Skin of body (tissue), 2 donors: ENCODE data around the gene MBNL1. TPM values are rescaled to one million over a fixed set of nuclear protein-coding genes. Genes with fewer than 3 reads are reported as not detected.
A peak's percentile ranks its signal among the peaks of the same experiment; 100 is the strongest.

Source experiments
- DNase-seq: peaks from one replicate; lab custom pipeline; 2025; lab: John Stamatoyannopoulos, UW
- total RNA-seq: library from RNA; depleted of rRNA; stranded (reverse); fragments of >200 nt; gene quantifications from one replicate; pipeline ENCODE4 v1.2.3, GENCODE V29; 2014

MBNL1 gene
- total RNA-seq, 1 donor from 2014 or later, result 142 TPM

GRCh38 chr3:152271501-152272236 is 2.9 kb downstream of the MBNL1 start:
- no peak for DNase-seq

DNA sequence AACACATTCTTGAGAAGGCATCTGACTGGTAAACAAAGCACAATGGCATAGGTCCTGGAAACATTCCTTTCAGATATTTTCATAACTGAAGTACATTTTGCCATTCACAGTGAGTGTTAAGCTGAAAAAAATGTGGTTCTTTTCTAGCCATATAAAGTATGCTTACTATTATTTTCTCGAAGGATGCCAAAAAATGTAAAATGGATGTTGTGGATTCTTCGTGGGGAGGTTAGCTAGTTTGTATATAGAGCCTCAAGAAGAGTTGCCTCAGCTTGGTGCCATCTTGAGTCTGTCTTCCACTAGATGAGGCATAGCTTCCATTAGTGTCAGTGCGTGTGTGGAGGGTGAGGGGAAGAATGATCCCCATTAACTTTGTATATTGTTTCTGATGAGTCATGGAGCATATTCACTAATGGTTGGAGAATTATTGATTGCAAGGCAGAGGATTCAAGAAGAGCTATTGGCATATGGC is 4.1 kb downstream of the MBNL1 start:
- DNase-seq, result no peak

- no peak for DNase-seq
Measured at GRCh38 chr3:152276681-152277080, 8.0 kb downstream of the MBNL1 start.

DNA sequence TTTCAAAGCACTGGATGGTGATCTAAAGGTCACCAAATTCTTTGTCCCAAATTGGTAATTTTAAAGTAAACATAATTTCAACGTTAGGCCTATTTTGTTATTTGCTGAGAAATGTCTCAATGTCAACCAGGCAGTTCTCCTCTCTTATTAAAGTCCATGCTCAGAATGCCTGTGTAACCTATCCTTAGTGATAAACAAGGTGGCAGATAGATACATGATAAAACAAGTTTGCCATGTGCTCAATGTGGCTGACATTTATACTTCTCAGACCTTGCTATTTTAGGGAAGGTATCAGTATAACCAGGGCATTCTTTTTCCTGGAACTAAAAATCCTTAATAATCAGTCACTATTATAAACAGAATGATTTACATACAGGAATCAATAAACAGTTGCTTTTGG is 8.5 kb downstream of the MBNL1 start:
- DNase-seq, result no peak

DNA sequence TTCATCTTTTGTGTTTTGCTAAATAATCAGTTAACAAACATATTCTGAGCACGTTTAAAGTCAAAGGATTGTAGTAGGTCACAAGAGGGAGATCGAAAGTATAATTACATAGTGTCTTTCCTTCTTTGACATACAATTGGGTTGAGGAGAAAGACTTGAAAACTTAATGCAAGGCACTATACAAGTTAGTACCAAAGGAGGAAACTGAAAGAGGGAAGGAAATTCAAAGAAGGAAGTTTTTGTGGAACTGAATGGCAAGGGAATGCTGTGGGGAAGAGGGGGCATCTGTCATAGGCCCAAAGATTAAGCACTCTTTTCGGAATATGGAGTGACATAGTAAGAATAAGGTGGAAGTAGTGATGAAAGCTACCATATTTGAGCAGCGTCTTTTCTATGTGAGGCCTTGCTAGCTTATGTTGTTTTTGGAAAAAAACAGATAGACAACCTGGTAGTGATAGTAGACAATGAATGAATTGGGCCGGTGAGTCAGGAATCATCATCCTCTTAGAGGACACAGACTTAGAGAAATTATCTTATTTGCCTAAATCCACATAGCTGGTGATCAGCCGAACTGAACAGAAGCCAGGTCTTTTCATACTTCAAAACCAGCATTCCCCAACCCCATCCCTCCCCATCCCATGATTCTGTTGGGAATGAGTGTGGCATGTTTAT is 10.2 kb downstream of the MBNL1 start:
- no peak for DNase-seq

GRCh38 chr3:152279479-152279878 is 10.8 kb downstream of the MBNL1 start:
- DNase-seq, result no peak

DNA sequence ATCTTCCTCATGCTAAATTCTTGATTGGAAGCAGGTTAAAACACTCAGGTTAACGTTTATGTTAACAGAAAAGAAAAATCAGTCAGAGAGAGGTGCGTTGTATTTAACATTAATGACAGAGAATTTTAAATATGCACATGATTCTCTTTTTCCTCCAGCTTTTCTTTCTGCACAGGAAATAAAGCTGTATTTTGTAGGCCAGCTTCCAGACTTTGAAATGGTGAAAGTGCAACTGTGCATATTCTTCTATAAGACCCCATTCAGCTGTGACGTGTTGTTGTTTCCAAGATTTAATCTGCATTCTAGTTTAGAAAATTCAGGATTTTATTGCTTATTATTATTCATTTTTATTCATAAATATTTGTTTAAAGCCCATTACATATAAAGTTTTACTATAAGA is 11.8 kb downstream of the MBNL1 start:
- no peak for DNase-seq

DNA sequence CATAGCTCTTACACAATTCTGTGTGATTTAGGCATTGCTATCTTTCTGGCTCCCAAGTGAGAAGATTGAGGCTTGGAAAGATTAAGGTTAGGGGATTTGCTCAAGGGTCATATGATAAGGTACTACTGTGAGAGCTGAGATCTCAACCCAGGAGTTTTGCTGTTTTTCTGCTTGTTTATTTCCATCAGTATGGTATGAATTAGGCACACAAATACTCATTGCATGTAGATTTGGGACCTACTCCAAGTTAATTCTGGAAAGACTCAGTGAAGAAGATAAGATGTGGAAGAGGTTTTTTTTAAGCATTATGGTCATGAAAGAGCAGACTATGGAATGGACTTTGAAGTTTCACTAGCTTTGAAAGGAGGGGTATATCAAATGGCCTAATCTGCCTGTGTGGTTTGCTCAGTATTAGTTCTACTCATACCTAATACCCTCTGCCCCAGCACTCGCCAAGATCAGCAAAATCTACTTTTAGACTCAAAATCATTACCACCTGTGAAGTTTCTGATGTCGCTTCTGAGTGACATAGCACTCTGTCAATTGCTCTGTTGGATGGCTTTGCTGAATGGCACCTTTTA is 12.5 kb downstream of the MBNL1 start:
- DNase-seq, result peak; percentile 18

GRCh38 chr3:152282813-152283212 is 14.1 kb downstream of the MBNL1 start:
- DNase-seq, result no peak

DNA sequence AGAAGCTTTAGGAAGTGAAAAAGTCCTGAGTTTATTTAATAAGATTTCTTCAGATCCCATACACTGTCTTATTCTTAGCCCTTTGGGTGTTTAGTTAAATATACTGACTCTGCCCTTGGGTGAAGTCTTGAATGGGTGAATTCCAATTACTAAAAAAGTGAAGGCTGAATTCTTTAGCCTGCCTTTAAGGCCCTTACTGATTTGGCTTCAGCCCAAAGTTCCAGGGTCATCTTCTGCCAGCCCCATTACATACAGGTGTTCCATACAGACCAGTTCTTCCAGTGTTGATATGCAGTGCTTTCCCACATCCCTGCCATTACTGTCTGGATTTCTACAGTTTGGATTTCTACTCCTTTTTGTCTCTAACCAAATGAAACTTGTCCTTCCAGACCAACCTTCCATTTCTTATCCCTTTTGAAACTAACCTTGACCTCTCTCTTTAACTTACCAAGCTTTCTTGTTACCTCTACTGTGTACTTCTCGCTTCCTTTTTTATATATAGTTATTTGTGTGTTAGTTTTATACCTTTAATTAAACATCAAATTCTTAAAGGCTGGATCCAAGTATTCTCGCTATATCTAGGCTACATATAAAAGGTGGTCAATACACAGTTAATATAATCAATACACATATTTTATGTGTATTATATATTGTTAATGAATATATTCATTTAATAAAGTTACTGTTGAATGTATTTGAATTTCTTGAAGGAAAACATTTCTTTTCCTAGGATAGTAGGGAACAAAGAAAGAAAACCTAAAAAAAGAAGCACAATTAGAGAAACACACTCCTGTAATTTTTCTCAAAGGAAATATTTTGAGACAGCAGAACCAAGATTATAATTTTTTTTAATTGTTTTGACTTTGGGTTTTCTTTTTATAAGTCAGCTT is 15.0 kb downstream of the MBNL1 start:
- no peak for DNase-seq

- no peak for DNase-seq
Measured at GRCh38 chr3:152284906-152285305, 16.2 kb downstream of the MBNL1 start.

GRCh38 chr3:152285509-152285908 is 16.8 kb downstream of the MBNL1 start:
- no peak for DNase-seq

- DNase-seq, result no peak
Measured at GRCh38 chr3:152287898-152288576, 19.3 kb downstream of the MBNL1 start.

GRCh38 chr3:152288681-152289080 is 20.0 kb downstream of the MBNL1 start:
- DNase-seq, result no peak

- DNase-seq, result no peak
Measured at GRCh38 chr3:152289708-152290107, 21.0 kb downstream of the MBNL1 start.

DNA sequence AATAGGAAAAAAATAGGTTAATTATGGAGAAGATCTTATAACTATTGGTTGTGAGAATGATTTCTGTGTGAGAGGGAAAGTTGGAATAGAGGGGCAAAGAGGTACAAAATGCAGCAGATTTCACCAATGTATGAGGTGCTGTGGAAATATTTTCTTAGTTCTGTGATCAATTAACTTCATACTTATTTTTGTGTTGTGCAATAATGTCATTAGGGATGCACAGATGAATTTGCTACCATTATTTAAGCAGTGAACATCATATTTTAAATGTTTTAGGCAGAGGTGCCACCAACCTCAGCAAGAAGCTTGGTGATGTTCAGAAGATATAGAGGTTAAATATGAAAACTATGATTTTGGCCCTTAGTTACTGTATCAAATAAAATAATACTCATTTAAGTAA is 21.6 kb downstream of the MBNL1 start:
- DNase-seq, result no peak

- DNase-seq, result no peak
Measured at GRCh38 chr3:152291238-152291637, 22.5 kb downstream of the MBNL1 start.

- DNase-seq, result no peak
Measured at GRCh38 chr3:152291649-152292066, 22.9 kb downstream of the MBNL1 start.

DNA sequence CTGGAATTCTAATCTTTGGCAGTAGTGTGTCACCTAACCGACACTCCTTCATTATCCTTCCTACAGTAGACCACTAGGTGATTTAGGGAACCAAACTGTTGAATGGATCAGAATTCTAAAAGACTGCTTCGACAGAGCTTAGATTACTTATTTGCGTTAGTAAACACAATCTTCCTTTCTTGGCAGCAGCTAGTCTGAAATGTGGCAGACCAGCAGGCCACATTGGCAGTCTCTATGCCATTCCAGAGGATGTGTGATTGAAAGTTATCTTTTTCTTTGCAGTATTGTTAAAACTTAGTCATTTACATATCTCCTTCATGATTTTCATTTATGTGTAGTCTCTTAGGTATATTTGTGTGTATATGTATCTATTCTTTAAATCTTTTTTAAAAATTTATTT is 23.6 kb downstream of the MBNL1 start:
- DNase-seq, result no peak

GRCh38 chr3:152293347-152294006 is 24.7 kb downstream of the MBNL1 start:
- DNase-seq, result no peak

GRCh38 chr3:152295344-152295743 is 26.6 kb downstream of the MBNL1 start:
- no peak for DNase-seq
